HUES6 (cell line): ENCODE data around the gene LRRC74A.
"Not testable (repeated sequence)": the region's sequence is repeated elsewhere in the genome, so short reads cannot be mapped to it uniquely, and the experiment has no call there.

ENCODE experiments used
- H3K27ac ChIP-seq: 2 replicates; pipeline ENCODE4 v1.7.0; 2013; ENCODE audit warnings: low read depth, mild to moderate bottlenecking, low read length, inconsistent platforms
- H3K27me3 ChIP-seq: 2 replicates; pipeline ENCODE4 v1.6.1; 2013; ENCODE audit warnings: low read length; ENCODE audit not compliant: control insufficient read depth, insufficient read depth
- H3K36me3 ChIP-seq: 2 replicates; pipeline ENCODE4 v1.6.1; 2013; ENCODE audit warnings: low read length; ENCODE audit not compliant: control insufficient read depth, insufficient read depth
- H3K4me1 ChIP-seq: 2 replicates; pipeline ENCODE4 v1.6.1; 2013; ENCODE audit warnings: low read length; ENCODE audit not compliant: control insufficient read depth, insufficient read depth
- H3K4me3 ChIP-seq: 2 replicates; pipeline ENCODE4 v1.5.1; 2013; ENCODE audit warnings: low read depth, low read length
- H3K9ac ChIP-seq: one replicate; pipeline ENCODE4 v1.6.1; 2013; ENCODE audit warnings: mild to moderate bottlenecking, low read length
- H3K9me3 ChIP-seq: 2 replicates; pipeline ENCODE4 v1.6.1; 2013; ENCODE audit warnings: low read depth, low read length; ENCODE audit not compliant: control insufficient read depth, insufficient read depth

LRRC74A gene

GRCh38 chr14:76891391-76891790 lies 65.2 kb downstream of the LRRC74A start:
- Histone ChIP-seq H3K9me3 (peaks cover 9% of the 10 kb centered on the region), H3K9ac (no peak overlapping the region), H3K27me3 (no peaks in the 10 kb centered on the region), H3K27ac (no peak overlapping the region), H3K4me1 (no peaks in the 10 kb centered on the region), H3K4me3 (no peak overlapping the region), H3K36me3 (no peaks in the 10 kb centered on the region)

GRCh38 chr14:76894308-76894707 lies 68.1 kb downstream of the LRRC74A start:
- H3K4me1 ChIP-seq, result no peaks in the 10 kb centered on the region
- no peaks in the 10 kb centered on the region for H3K27me3 ChIP-seq
- no peak overlapping the region for H3K4me3 ChIP-seq
- H3K9me3 ChIP-seq, result peaks cover 14% of the 10 kb centered on the region
- no peak overlapping the region for H3K9ac ChIP-seq
- no peak overlapping the region for H3K27ac ChIP-seq
- H3K36me3 ChIP-seq, result no peaks in the 10 kb centered on the region

- not testable (repeated sequence) for H3K27ac ChIP-seq, H3K4me3 ChIP-seq, H3K36me3 ChIP-seq, H3K4me1 ChIP-seq, H3K27me3 ChIP-seq, H3K9ac ChIP-seq
- peaks cover 22% of the 10 kb centered on the region for H3K9me3 ChIP-seq
Measured at GRCh38 chr14:76898006-76898405, 71.8 kb downstream of the LRRC74A start.

- Histone ChIP-seq H3K27me3 (no peaks in the 10 kb centered on the region), H3K4me3 (no peak overlapping the region), H3K4me1 (peaks cover 15% of the 10 kb centered on the region), H3K9me3 (peaks cover 18% of the 10 kb centered on the region), H3K27ac (no peak overlapping the region), H3K9ac (no peak overlapping the region), H3K36me3 (no peaks in the 10 kb centered on the region)
Measured at GRCh38 chr14:76900682-76901081, 74.5 kb downstream of the LRRC74A start.

GRCh38 chr14:76901171-76902055 lies 75.2 kb downstream of the LRRC74A start:
- Histone ChIP-seq H3K27ac (no peak overlapping the region), H3K4me3 (no peak overlapping the region), H3K4me1 (peaks cover 15% of the 10 kb centered on the region), H3K9ac (no peak overlapping the region), H3K27me3 (no peaks in the 10 kb centered on the region), H3K9me3 (peaks cover 18% of the 10 kb centered on the region), H3K36me3 (no peaks in the 10 kb centered on the region)

GRCh38 chr14:76902591-76902990 lies 76.4 kb downstream of the LRRC74A start:
- peaks cover 15% of the 10 kb centered on the region for H3K4me1 ChIP-seq
- H3K27ac ChIP-seq, result no peak overlapping the region

GRCh38 chr14:76904100-76904739 lies 78.0 kb downstream of the LRRC74A start:
- peaks cover 15% of the 10 kb centered on the region for H3K4me1 ChIP-seq
- no peak overlapping the region for H3K27ac ChIP-seq
- H3K27me3 ChIP-seq, result no peaks in the 10 kb centered on the region
- H3K4me3 ChIP-seq, result no peak overlapping the region
- peaks cover 14% of the 10 kb centered on the region for H3K9me3 ChIP-seq
- H3K36me3 ChIP-seq, result no peaks in the 10 kb centered on the region
- peak overlapping the region; percentile 35 for H3K9ac ChIP-seq

More at GRCh38 chr14:76902591-76902990, 76.4 kb downstream of the LRRC74A start:
- H3K27me3 ChIP-seq, result no peaks in the 10 kb centered on the region
- no peak overlapping the region for H3K9ac ChIP-seq
- peaks cover 18% of the 10 kb centered on the region for H3K9me3 ChIP-seq
- H3K36me3 ChIP-seq, result no peaks in the 10 kb centered on the region
- no peak overlapping the region for H3K4me3 ChIP-seq

GRCh38 chr14:76904740-76905569 lies 78.7 kb downstream of the LRRC74A start:
- Histone ChIP-seq H3K4me1 (peaks cover 15% of the 10 kb centered on the region), H3K9ac (peak overlapping the region; percentile 35), H3K36me3 (no peaks in the 10 kb centered on the region), H3K9me3 (peaks cover 7% of the 10 kb centered on the region), H3K27me3 (no peaks in the 10 kb centered on the region), H3K4me3 (no peak overlapping the region), H3K27ac (no peak overlapping the region; the same call in 1 of the 2 replicates)

- Histone ChIP-seq H3K9me3 (no peaks in the 10 kb centered on the region), H3K4me3 (no peak overlapping the region), H3K9ac (no peak overlapping the region), H3K36me3 (no peaks in the 10 kb centered on the region), H3K4me1 (peaks cover 21% of the 10 kb centered on the region), H3K27me3 (no peaks in the 10 kb centered on the region), H3K27ac (no peak overlapping the region)
Measured at GRCh38 chr14:76908834-76909233, 82.6 kb downstream of the LRRC74A start.

- Histone ChIP-seq H3K27ac (no peak overlapping the region), H3K9ac (no peak overlapping the region), H3K9me3 (no peaks in the 10 kb centered on the region), H3K27me3 (no peaks in the 10 kb centered on the region), H3K4me3 (no peak overlapping the region), H3K4me1 (peaks cover 18% of the 10 kb centered on the region), H3K36me3 (no peaks in the 10 kb centered on the region)
Measured at GRCh38 chr14:76909266-76909665, 83.1 kb downstream of the LRRC74A start.
